Measurements from ENCODE around the gene UBE3B. TPM values are rescaled to one million over a fixed set of nuclear protein-coding genes. Genes with fewer than 3 reads are reported as not detected.

Gene UBE3B
- total RNA-seq, 3 donors from 2014 or later: 24.1 to 25.4 (median 24.4) TPM

DNA sequence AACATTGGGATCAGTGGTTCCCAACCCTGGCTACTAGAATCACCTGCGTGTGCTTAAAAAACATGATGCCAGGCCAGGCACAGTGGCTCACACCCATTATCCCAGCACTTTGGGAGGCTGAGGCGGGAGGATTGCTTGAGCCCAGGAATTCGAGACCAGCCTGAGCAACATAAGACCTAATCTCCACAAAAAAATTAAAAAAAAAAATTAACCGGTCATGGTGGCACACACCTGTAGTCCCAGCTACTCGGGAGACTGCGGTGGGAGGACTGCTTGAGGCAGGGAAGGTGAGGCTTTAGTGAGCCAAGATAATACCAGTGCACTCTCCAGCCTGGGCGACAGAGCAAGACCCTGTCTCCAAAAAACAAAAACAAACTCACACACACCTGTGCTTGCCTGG lies 2.3 kb upstream of the UBE3B start:
- peaks cover 50% of the 10 kb centered on the region for H3K4me1 Mint-ChIP-seq (ENCODE audit: low read depth)
- DNase-seq (no peak), ATAC-seq (no peak)
- H3K9me3 Mint-ChIP-seq: no peaks in the 10 kb centered on the region
- peak overlapping the region; percentile 97 for H3K4me3 Mint-ChIP-seq
- H3K27me3 Mint-ChIP-seq (ENCODE audit: low read depth): no peaks in the 10 kb centered on the region
- peaks cover 3% of the 10 kb centered on the region for H3K36me3 Mint-ChIP-seq (ENCODE audit: insufficient read depth)

GRCh38 chr12:109475993-109476806 lies 1.2 kb upstream of the UBE3B start:
- H3K27me3 Mint-ChIP-seq (ENCODE audit: low read depth): no peaks in the 10 kb centered on the region
- no peaks in the 10 kb centered on the region for H3K9me3 Mint-ChIP-seq
- H3K4me1 Mint-ChIP-seq (ENCODE audit: low read depth): peaks cover 40% of the 10 kb centered on the region
- DNase-seq: no peak
- no peak for ATAC-seq
- peak overlapping the region; percentile 97 for H3K4me3 Mint-ChIP-seq
- peaks cover 3% of the 10 kb centered on the region for H3K36me3 Mint-ChIP-seq (ENCODE audit: insufficient read depth)

- H3K36me3 Mint-ChIP-seq (ENCODE audit: insufficient read depth): peaks cover 3% of the 10 kb centered on the region
- H3K4me1 Mint-ChIP-seq (ENCODE audit: low read depth): peaks cover 40% of the 10 kb centered on the region
Observed at GRCh38 chr12:109476807-109477184, 638 bp upstream of the UBE3B start.

GRCh38 chr12:109477963-109478315 lies 505 bp downstream of the UBE3B start:
- H3K4me3 Mint-ChIP-seq: peak overlapping the region; percentile 97
- H3K4me1 Mint-ChIP-seq (ENCODE audit: low read depth): peaks cover 39% of the 10 kb centered on the region
- ATAC-seq: no peak
- no peaks in the 10 kb centered on the region for H3K9me3 Mint-ChIP-seq
- no peaks in the 10 kb centered on the region for H3K27me3 Mint-ChIP-seq (ENCODE audit: low read depth)
- H3K36me3 Mint-ChIP-seq (ENCODE audit: insufficient read depth): peaks cover 3% of the 10 kb centered on the region
- no peak for DNase-seq

More at GRCh38 chr12:109476807-109477184, 638 bp upstream of the UBE3B start:
- Mint-ChIP-seq H3K4me3 (peak overlapping the region; percentile 97), H3K27me3 (ENCODE audit: low read depth) (no peaks in the 10 kb centered on the region), H3K9me3 (no peaks in the 10 kb centered on the region)
- DNase-seq (no peak), ATAC-seq (peak; percentile 3 to 5)

GRCh38 chr12:109479761-109480160 lies 2.3 kb downstream of the UBE3B start:
- DNase-seq (no peak), ATAC-seq (no peak)
- Mint-ChIP-seq H3K36me3 (ENCODE audit: insufficient read depth) (peaks cover 8% of the 10 kb centered on the region), H3K4me1 (ENCODE audit: low read depth) (peaks cover 32% of the 10 kb centered on the region), H3K9me3 (no peaks in the 10 kb centered on the region), H3K27me3 (ENCODE audit: low read depth) (no peaks in the 10 kb centered on the region), H3K4me3 (no peak overlapping the region)

GRCh38 chr12:109480356-109480755 lies 2.9 kb downstream of the UBE3B start:
- no peak for DNase-seq
- peaks cover 30% of the 10 kb centered on the region for H3K4me1 Mint-ChIP-seq (ENCODE audit: low read depth)
- no peaks in the 10 kb centered on the region for H3K27me3 Mint-ChIP-seq (ENCODE audit: low read depth)
- H3K4me3 Mint-ChIP-seq: no peak overlapping the region
- ATAC-seq: no peak
- H3K36me3 Mint-ChIP-seq (ENCODE audit: insufficient read depth): peaks cover 12% of the 10 kb centered on the region
- H3K9me3 Mint-ChIP-seq: no peaks in the 10 kb centered on the region

DNA sequence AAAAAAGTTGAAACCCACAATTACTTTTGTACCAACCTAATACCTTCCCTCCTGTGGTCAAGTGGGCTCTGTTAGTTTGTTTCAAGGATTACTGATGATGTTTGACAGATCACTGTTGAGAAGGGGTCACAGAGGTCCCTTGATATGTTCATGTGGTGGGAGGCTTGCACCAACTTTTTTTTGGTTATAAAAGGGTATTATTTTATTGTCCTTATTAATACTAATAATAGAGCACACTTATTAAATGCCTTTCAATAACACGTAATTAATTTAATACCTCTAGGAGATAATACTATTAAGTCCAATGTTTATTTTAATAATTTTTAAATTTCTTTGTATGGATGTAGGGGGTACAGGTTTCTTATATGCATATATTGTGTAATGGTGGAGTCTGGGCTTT lies 4.4 kb downstream of the UBE3B start:
- H3K27me3 Mint-ChIP-seq (ENCODE audit: low read depth): no peaks in the 10 kb centered on the region
- no peak for ATAC-seq
- peaks cover 16% of the 10 kb centered on the region for H3K4me1 Mint-ChIP-seq (ENCODE audit: low read depth)
- H3K9me3 Mint-ChIP-seq: no peaks in the 10 kb centered on the region
- no peak overlapping the region for H3K4me3 Mint-ChIP-seq
- H3K36me3 Mint-ChIP-seq (ENCODE audit: insufficient read depth): peaks cover 16% of the 10 kb centered on the region
- DNase-seq: no peak

DNA sequence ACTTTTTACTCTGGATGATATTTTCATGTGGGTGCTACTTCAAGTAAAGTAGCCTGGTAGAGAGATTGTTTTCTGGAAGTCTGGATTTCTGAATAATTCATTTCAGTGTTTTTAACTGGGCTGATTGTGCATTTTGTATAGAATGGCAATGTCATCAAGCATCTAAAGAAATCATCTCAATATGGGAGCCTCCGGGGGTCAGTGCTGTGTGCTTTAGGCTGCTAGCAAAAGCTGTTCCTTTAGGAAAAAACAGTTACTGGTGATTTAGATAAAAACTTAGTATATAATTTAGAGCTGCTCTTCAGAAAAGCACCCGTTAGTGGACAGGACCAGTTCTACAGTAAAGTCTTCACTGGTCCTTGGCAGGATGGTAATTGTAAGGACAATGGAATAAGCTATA lies 5.1 kb downstream of the UBE3B start:
- H3K36me3 Mint-ChIP-seq (ENCODE audit: insufficient read depth): peaks cover 19% of the 10 kb centered on the region
- DNase-seq: no peak
- no peaks in the 10 kb centered on the region for H3K27me3 Mint-ChIP-seq (ENCODE audit: low read depth)
- H3K4me3 Mint-ChIP-seq: no peak overlapping the region
- peaks cover 14% of the 10 kb centered on the region for H3K4me1 Mint-ChIP-seq (ENCODE audit: low read depth)
- no peak for ATAC-seq
- H3K9me3 Mint-ChIP-seq: no peaks in the 10 kb centered on the region

DNA sequence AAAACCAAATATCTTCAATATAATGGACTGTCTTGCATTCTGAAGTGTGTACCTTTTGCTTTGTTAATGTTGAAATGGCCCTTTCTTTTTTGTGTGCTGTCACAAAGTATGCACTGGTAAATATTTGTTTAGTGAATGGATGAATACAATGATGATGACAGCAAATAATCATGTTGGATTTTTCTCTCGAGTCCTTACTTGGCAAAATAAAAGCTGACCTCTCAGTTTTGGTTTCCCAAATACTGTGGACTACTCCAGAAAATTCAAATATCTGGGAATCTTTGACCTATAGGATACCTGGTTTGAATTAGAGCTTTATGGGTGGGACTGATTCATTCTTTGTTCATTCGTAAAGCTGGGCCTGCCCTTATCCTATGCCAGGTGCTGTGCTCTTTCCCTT lies 5.5 kb downstream of the UBE3B start:
- Mint-ChIP-seq H3K4me3 (no peak overlapping the region), H3K4me1 (ENCODE audit: low read depth) (peaks cover 14% of the 10 kb centered on the region), H3K9me3 (no peaks in the 10 kb centered on the region), H3K27me3 (ENCODE audit: low read depth) (no peaks in the 10 kb centered on the region), H3K36me3 (ENCODE audit: insufficient read depth) (peaks cover 19% of the 10 kb centered on the region)
- DNase-seq (no peak), ATAC-seq (no peak)

- DNase-seq (no peak), ATAC-seq (no peak)
- no peaks in the 10 kb centered on the region for H3K27me3 Mint-ChIP-seq (ENCODE audit: low read depth)
- H3K4me3 Mint-ChIP-seq: no peak overlapping the region
- no peaks in the 10 kb centered on the region for H3K9me3 Mint-ChIP-seq
- peaks cover 19% of the 10 kb centered on the region for H3K36me3 Mint-ChIP-seq (ENCODE audit: insufficient read depth)
- peaks cover 14% of the 10 kb centered on the region for H3K4me1 Mint-ChIP-seq (ENCODE audit: low read depth)
Observed at GRCh38 chr12:109483346-109483745, 5.9 kb downstream of the UBE3B start.

GRCh38 chr12:109485201-109485600 lies 7.8 kb downstream of the UBE3B start:
- Mint-ChIP-seq H3K4me1 (ENCODE audit: low read depth) (no peaks in the 10 kb centered on the region), H3K4me3 (no peak overlapping the region), H3K36me3 (ENCODE audit: insufficient read depth) (peaks cover 30% of the 10 kb centered on the region), H3K9me3 (no peaks in the 10 kb centered on the region), H3K27me3 (ENCODE audit: low read depth) (no peaks in the 10 kb centered on the region)
- DNase-seq (no peak), ATAC-seq (no peak)

GRCh38 chr12:109487181-109488050 lies 10.0 kb downstream of the UBE3B start:
- ATAC-seq (no peak), DNase-seq (no peak)
- Mint-ChIP-seq H3K4me3 (no peak overlapping the region), H3K36me3 (ENCODE audit: insufficient read depth) (peaks cover 35% of the 10 kb centered on the region), H3K4me1 (ENCODE audit: low read depth) (no peaks in the 10 kb centered on the region), H3K27me3 (ENCODE audit: low read depth) (no peaks in the 10 kb centered on the region), H3K9me3 (no peaks in the 10 kb centered on the region)

DNA sequence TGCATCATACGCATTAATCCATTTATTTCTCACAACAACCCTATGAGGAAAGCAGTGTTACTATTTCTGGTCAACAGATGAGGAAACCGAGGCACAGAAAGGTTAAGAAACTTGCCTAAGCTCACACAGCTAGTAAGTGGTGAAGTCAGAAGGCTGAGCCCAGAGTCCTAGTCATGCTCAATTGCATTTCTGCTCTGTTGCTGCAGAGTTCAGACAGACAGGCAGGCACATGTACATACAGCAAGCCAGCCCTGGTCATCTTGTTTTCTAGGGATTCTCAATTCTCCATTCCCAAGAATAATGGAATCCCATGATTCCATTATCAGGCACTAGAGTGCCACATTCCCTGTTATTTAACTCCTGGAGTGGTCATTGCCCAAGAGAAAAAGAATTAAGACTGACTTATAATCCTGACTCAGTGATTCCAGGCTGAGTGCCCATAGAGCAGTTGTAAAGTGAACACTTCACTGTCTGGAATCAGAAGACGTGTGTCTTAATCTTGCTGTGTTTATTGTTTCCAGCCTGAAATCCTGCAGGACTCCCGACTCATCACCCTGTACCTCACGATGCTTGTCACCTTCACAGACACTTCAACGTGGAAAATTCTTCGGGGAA lies 10.7 kb downstream of the UBE3B start:
- ATAC-seq (no peak), DNase-seq (no peak)
- no peaks in the 10 kb centered on the region for H3K4me1 Mint-ChIP-seq (ENCODE audit: low read depth)
- H3K27me3 Mint-ChIP-seq (ENCODE audit: low read depth): no peaks in the 10 kb centered on the region
- H3K36me3 Mint-ChIP-seq (ENCODE audit: insufficient read depth): peaks cover 35% of the 10 kb centered on the region
- H3K9me3 Mint-ChIP-seq: no peaks in the 10 kb centered on the region
- H3K4me3 Mint-ChIP-seq: no peak overlapping the region

DNA sequence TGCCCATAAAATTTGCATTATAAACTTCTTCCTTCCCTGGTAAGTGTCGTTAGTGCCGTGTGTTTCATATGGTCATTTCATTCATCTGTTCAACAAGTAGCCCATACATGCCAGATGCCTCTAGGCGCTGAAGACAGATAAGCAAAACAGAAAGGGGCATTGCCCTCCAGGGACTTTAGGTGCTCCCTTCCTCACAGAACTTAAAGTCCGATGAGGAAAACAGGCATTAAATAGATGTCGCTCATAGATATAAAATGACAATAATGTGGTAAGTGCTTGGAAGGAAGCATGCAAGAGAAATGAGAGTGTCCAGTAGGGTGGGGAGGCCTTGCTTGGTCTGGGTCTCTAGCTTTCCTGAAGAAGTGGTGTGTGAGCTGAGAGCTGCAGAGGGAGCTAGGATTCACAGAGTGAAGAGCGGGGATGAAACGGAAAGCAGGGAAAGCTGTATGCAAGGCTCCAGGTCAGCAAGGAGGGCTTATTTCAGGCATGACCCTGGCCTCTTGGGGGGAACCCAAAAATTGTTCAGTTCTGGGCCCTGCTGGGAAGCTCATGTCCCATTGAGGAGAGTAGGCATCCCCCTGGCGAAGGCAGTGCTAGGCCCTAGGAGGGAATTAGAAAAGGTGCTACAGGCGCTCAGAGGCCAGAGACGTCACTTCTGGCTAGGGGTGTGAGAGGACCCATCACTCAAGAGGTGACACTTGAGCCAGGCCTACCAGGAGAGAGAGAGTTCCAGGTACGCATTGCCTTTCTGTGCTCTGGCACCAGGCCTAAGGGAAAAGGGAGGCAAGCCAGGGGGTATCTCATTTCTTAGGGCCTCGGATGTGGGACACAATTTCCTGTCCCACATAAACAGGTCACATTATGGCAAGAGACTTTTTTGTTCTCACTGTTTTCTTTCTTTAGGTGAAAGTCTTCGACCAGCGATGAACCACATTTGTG lies 11.9 kb downstream of the UBE3B start:
- DNase-seq (no peak), ATAC-seq (no peak)
- Mint-ChIP-seq H3K4me1 (ENCODE audit: low read depth) (no peaks in the 10 kb centered on the region), H3K27me3 (ENCODE audit: low read depth) (no peaks in the 10 kb centered on the region), H3K36me3 (ENCODE audit: insufficient read depth) (peaks cover 37% of the 10 kb centered on the region), H3K9me3 (no peaks in the 10 kb centered on the region), H3K4me3 (no peak overlapping the region)

Measured in activated T-cell treated with anti-CD3 and anti-CD28 coated beads, Interleukin-2, amount 50 U/mL, for 4 hours (primary cell).